GM21723 (cell line): ENCODE data around the gene ATF7.
"Not testable (repeated sequence)": the region's sequence is repeated elsewhere in the genome, so short reads cannot be mapped to it uniquely, and the experiment has no call there.

Experiments
- ATAC-seq: cut with Tn5 transposase; IDR thresholded peaks from one replicate; pipeline ENCODE4 v1.9.1; 2021; ENCODE audit warnings: mild to moderate bottlenecking, moderate library complexity; ENCODE audit not compliant: unreplicated experiment

Gene ATF7

GRCh38 chr12:53568809-53569557 lies 57.2 kb downstream of the ATF7 start:
- no peak for ATAC-seq

DNA sequence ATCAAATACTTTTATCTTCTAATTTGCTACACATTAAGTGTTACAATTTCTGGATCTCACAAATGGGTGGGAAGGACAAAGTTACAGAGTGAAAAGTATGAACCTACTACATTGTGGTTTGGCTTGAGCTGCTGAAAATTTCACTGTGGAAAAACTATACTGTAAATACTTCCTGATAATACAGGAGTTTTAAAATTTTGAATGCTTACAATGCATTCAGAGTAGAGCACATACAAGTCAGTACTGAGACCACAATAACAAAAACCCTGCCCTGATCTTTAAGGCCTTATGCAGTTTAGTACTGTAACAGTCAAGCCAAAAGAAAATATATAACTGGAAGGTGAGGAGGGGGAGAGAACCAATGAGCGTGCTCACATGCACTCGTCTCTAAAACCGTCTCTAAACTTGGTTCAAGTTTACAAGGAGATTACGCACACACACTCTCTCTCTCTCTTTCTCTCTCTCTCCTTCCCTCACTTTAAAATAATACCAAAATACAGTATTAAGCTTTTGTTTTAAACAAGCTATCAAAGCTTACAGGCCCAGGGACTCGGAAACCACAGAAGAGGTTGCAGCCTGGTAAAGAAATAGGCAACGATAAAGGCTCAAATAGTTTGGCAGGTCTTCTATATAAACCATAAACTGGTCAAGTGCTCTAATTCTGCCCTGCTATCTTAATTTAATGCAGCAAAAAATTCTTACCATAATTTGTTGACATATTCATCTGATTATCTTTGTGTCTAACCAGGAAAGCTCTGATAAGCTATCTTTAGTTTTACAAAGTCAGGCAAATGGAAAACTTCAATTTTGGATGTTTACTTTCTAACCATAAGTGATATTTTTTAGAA lies 58.0 kb downstream of the ATF7 start:
- no peak for ATAC-seq

DNA sequence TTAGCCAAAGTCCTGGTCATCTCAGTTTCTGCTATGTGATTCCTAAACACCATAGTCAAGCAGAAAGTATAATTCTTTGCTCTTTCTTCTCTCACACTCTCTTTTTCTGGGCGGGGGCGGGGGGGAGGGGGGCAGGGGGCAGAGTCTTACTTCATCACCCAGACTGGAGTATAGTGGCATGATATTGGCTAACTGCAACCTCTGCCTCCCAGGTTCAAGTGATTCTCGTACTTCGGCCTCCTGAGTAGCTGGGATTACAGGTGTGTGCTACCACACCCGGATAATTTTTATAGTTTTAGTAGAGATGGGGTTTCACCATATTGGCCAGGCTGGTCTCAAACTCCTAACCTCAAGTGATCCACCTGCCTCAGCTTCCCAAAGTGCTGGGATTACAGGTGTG lies 60.8 kb downstream of the ATF7 start:
- ATAC-seq, result not testable (repeated sequence)

DNA sequence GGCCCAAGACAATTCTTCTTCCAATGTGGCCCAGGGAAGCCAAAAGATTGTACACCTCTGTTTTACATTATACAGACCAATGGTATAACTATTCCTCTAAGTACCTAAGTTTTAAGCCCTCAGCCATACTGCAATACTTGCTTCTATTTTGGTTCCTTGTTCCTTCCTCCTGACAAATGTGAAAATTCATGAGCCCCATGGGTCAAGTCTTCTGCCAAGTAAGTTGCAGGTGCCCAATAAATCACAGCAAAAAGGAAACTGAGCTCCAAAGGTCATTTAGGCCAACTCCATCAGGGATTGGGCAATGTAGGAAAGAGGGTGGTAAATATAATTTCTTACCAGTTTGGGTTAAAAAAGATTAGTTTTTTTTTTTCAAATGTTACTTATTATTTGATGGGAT lies 61.2 kb downstream of the ATF7 start:
- no peak for ATAC-seq

DNA sequence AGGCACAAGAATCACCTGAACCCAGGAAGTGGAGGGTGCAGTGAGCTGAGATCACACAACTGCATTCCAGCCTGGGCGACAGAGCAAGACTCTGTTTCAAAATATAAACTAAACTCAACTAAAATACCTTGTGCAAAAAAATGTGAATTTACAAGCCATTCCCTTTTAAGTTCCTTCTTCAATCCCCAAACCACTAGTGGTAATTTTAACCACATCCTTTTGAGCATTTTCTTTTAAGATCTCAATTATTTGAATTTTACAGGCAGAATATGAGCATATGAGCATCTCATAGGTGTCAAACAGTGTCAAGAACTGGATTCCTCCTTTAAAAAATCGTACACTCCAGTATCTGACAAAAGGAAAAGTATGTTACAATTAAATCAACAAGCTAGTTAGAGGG lies 61.9 kb downstream of the ATF7 start:
- ATAC-seq, result no peak

DNA sequence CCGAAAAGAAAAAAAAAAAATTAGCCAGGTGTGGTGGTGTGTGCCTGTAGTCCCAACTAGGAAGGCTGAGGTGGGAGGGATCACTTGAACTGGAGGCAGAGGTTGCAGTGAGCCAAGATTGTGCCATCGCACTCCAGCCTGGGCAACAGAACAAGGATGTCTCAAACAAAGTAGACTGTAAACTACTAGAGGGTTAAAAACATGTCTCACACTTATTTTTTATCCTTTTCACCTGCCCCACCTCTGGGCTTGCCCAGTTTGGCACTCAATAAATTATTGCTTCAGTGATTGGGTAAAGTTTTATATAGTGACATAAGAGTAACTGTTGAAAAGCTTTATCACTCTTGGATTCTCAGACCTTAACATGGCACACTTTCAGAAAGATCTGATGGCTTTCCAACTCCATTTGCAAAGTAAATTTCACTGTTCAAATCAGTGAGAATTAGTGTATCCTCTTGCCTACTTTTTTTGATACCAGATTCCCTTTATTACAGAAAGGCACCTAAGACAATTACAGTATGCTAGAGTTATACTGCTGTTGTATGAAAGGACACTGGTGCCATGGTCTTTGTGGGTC lies 62.6 kb downstream of the ATF7 start:
- ATAC-seq, result no peak

GRCh38 chr12:53561590-53561953 lies 64.6 kb downstream of the ATF7 start:
- ATAC-seq, result no peak

GRCh38 chr12:53560912-53561589 lies 65.1 kb downstream of the ATF7 start:
- ATAC-seq, result no peak

DNA sequence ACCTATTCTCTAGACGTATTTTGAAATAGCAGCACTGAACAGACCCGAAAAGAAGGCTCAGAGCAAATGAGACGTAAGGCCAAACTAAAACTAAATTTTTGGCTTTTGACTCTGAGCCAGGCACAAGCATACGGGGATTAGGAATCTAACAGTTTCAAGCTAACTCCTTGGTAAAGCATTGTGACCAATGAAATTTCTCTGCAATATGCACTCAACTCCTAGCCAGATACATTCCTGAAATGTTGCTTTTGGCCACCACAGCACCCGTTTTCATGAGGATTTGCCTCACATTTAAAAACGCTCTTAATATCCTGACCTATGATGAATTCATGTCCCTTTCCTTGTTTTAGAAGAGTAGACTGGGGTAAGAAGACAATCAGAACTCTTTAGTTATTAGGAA lies 65.8 kb downstream of the ATF7 start:
- ATAC-seq, result no peak

GRCh38 chr12:53558631-53559030 lies 67.6 kb downstream of the ATF7 start:
- ATAC-seq, result no peak

DNA sequence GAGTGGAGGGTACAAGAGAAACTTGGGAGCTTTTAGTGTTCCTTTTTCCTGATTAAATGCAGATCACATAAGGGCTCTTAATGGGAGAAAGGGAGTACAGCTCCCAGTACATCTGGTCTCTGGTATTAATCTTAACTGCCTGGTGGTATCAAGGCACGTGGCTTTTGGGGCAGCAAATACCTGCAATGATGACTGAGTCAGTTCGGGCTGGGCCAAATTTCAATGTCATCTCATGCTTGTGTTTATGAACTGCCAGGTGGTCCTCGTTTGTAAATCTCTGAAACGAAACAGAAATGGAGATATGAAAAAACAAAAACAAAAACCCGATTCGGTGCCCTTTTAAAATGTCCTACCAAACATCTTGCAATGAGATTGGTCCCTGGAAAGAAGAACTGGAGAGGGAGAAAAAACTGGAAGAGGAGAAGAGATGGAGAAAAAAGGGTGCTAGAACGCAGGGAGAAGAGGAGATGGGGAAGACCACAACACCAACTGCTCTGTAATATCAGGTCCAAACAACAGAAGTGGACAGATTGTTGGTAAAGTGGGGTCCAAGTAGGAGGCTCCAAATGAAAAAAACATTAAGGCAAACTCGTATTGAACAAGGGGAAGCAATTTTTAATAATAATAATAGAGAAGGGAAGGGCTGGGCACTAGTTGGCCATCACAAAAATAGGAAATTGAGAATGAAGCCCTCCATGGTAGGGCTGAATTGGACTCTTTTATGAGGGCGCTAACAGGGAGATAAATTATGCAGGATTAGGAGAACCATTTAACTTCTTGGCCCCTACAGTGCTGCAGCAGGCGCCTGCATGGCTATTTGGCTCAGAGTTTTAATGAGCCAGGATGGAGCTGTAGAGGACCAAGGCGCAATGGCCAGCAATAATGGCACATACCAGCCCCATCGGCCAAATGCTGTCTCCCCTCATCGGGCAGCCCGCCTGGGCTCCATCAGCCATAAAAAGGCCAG lies 73.5 kb downstream of the ATF7 start:
- ATAC-seq, result no peak

GRCh38 chr12:53551889-53552291 lies 74.3 kb downstream of the ATF7 start:
- no peak for ATAC-seq

- no peak for ATAC-seq
Measured at GRCh38 chr12:53550595-53550994, 75.6 kb downstream of the ATF7 start.

- ATAC-seq, result not testable (repeated sequence)
Measured at GRCh38 chr12:53550131-53550530, 76.1 kb downstream of the ATF7 start.

DNA sequence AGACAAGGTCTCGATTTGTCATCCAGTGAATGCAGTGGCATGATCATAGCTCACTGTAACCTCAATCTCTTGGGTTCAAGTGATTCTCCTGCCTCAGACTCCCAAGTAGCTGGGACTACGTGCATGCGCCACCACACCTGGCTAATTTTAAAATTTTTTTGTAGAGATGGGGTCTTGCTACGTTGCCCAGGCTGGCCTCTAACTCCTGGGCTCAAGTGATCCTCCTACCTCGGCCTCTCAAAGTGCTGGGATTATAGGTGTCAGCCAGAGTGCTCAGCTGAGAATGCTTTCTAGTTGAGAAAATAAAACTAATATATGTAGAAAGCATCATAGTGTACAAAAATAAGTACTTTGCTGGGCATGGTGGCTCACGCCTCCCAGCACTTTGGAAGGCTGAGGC lies 77.8 kb downstream of the ATF7 start:
- ATAC-seq, result not testable (repeated sequence)

DNA sequence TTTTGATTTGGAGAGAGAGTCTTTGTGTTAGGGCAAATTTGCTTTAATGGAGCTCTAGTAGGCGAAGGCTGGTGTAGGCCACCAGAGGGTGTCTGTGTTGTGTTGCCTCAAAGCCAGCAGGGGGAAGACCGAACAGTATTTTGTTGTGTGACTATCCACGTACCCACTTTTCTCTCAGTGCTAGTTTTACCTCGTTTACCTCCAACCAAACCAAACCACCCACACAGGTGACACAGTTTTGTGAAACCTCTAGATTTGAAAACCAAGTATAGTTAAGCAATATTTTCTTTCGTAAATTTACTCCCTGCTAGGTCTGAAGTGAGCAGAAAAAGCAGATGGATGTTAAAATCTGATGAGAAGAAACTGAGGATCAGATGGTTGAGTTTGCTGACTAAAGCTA lies 82.6 kb downstream of the ATF7 start:
- peak; percentile 88 for ATAC-seq

DNA sequence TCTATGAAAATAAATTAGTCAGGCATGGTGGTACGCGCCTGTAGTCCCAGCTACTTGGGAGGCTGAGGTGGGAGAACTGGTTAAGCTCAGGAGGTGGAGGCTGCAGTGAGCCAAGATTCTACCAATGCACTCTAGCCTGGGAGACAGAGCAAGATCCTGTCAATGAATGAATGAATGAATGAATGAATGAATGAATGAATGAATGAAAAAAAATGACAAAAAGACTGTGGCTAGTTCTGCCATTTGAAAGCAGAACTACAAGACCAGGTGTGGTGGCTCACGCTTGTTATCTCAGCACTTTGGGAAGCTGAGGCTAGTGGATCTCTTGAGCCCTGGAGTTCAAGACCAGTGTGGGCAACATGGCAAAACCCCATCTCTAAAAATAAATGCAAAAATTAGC lies 86.7 kb downstream of the ATF7 start:
- ATAC-seq, result no peak

DNA sequence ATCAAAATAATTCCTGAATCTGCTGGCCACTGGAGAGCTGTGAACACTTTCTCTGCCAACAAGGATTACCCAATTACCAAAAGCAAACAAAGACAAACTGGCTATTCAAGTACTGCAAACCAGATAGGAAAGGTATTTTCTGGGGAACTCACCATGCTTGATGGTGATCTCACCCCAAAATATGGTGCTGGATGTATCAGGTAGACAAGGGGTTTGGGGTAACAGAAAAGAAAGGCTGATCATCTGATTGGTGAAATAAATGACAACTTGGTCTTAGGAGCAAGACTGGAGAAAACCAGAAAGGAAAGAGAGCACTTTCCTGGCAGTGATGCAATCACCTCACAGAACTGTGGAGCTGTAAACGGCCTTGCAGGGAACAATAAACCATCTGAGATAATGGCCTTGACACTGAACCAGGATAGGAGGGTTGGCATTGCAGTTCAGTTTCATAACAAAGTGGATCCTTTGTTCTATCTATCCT lies 87.9 kb downstream of the ATF7 start:
- no peak for ATAC-seq

DNA sequence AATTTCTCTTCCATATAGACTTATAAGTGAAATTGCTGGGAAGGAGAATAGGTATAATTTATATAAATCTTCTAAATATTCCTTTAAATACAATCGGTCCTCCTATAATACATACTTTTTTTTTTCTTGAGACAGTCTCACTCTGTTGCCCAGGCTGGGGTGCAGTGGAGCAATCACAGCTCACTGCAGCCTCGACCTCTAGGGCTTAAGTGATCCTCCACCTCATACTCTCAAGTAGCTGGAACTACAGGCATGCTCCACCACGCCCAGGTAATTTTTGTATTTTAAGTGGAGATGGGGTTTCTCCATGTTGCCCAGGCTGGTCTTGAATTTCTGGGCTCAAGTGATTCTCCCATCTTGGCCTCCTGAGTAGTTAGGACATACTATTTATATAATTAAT lies 89.2 kb downstream of the ATF7 start:
- ATAC-seq, result no peak

- ATAC-seq, result no peak
Measured at GRCh38 chr12:53533471-53533870, 92.7 kb downstream of the ATF7 start.
